Choroid plexus epithelial cell (primary cell): ENCODE data around the gene DCAF15.

ENCODE experiments used
- DNase-seq: peaks from one replicate; pipeline ENCODE4 v3.0.0-alpha.2; 2010; ENCODE audit warnings: low read depth
- H3K4me3 ChIP-seq: 2 replicates; pipeline ENCODE4 v1.5.1; 2011; ENCODE audit warnings: low read depth, mild to moderate bottlenecking, control low read depth, low read length, moderate library complexity
- CTCF ChIP-seq: conservative IDR thresholded peaks from 2 replicates; pipeline ENCODE4 v1.5.1; 2011; ENCODE audit warnings: low read depth, mild to moderate bottlenecking, control low read depth, inconsistent platforms, low read length, moderate library complexity

DCAF15 gene

GRCh38 chr19:13923194-13923987, 28.9 kb upstream of the DCAF15 start:
- no peak overlapping the region for H3K4me3 ChIP-seq
- DNase-seq, result no peak
- TF ChIP-seq CTCF, result no peak

GRCh38 chr19:13926010-13926409, 26.3 kb upstream of the DCAF15 start:
- no peak overlapping the region for H3K4me3 ChIP-seq
- TF ChIP-seq CTCF, result no peak
- DNase-seq, result no peak

GRCh38 chr19:13926715-13927114, 25.6 kb upstream of the DCAF15 start:
- no peak for TF ChIP-seq CTCF
- no peak overlapping the region for H3K4me3 ChIP-seq
- DNase-seq, result no peak

GRCh38 chr19:13929340-13929739, 23.0 kb upstream of the DCAF15 start:
- TF ChIP-seq CTCF, result no peak
- DNase-seq, result no peak
- H3K4me3 ChIP-seq, result no peak overlapping the region

- no peak overlapping the region for H3K4me3 ChIP-seq
- no peak for DNase-seq
- no peak for TF ChIP-seq CTCF
Measured at GRCh38 chr19:13929956-13930355, 22.4 kb upstream of the DCAF15 start.

- no peak for TF ChIP-seq CTCF
- no peak overlapping the region for H3K4me3 ChIP-seq
Measured at GRCh38 chr19:13930402-13930801, 21.9 kb upstream of the DCAF15 start.

GRCh38 chr19:13931391-13932148, 20.7 kb upstream of the DCAF15 start:
- TF ChIP-seq CTCF, result no peak
- DNase-seq, result no peak
- H3K4me3 ChIP-seq, result no peak overlapping the region

More at GRCh38 chr19:13930402-13930801, 21.9 kb upstream of the DCAF15 start:
- no peak for DNase-seq
